AG09319 (cell line): Measurements from ENCODE around the gene MACO1.

Experiments used
- DNase-seq: peaks from one replicate; pipeline ENCODE4 v3.0.0-alpha.2; 2010; ENCODE audit warnings: low read depth; ENCODE audit errors: extremely low read depth
- CTCF ChIP-seq: IDR thresholded peaks from 2 replicates; pipeline ENCODE4 v1.5.1; 2011; ENCODE audit warnings: low read depth, mild to moderate bottlenecking, inconsistent platforms, low read length, moderate library complexity

MACO1 gene

GRCh38 chr1:25530186-25531081 lies 99.7 kb downstream of the MACO1 start:
- DNase-seq: no peak

GRCh38 chr1:25531082-25531461 lies 100.4 kb downstream of the MACO1 start:
- no peak for TF ChIP-seq CTCF
- DNase-seq: no peak

More at GRCh38 chr1:25530186-25531081, 99.7 kb downstream of the MACO1 start:
- no peak for TF ChIP-seq CTCF

- no peak for DNase-seq
- TF ChIP-seq CTCF: no peak
Measured at GRCh38 chr1:25532970-25533369, 102.3 kb downstream of the MACO1 start.

GRCh38 chr1:25533775-25534409 lies 103.2 kb downstream of the MACO1 start:
- no peak for DNase-seq
- no peak for TF ChIP-seq CTCF

- DNase-seq: no peak
- TF ChIP-seq CTCF: no peak
Measured at GRCh38 chr1:25534410-25534788, 103.7 kb downstream of the MACO1 start.

- no peak for TF ChIP-seq CTCF
- DNase-seq: no peak
Measured at GRCh38 chr1:25536124-25536523, 105.4 kb downstream of the MACO1 start.

GRCh38 chr1:25537153-25537831 lies 106.6 kb downstream of the MACO1 start:
- DNase-seq: no peak
- no peak for TF ChIP-seq CTCF
